ENCODE data around the gene NUDT16L1. TPM values are rescaled to one million over a fixed set of nuclear protein-coding genes. Genes with fewer than 3 reads are reported as not detected.

NUDT16L1 gene
- total and polyA plus RNA-seq, 7 experiments from 2014 or later: 42.8 to 133 (median 61.5) TPM

DNA sequence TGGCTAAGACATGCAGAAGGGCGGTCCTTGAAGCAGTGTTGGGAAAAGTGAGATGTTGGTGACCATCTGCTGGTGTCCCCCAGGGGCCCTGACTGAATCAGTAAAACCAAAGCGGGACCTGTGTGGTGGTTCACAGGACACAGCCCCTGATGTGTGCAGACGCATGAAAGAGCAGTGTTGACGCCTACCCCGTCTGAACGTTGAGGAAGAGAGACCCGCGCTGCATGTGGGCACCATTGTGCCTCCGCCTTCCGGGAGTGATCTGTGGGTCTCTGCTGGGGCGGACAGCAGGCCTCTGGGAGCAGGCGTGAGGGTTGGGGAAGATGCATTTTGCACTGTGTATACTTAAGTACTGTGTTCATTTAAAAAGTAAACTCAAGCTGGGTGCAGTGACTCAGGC is 37.1 kb upstream of the NUDT16L1 start:
- H3K27me3 Mint-ChIP-seq: no peaks in the 10 kb centered on the region
- ChIA-PET POLR2A (interaction anchor here (0.8 to 1.3 kb wide), 2 partner anchors 15 to 78 kb away, joined by 3 to 4 read pairs; partner anchors contain the start of gene DNAAF8), CTCF (no interaction called here)
- no peak overlapping the region for H3K4me3 Mint-ChIP-seq
- no peaks in the 10 kb centered on the region for H3K9me3 ChIP-seq (ENCODE audit: control insufficient read depth in 2 of 3, low read length in 3 of 3)
- peak overlapping the region in 3 of 9 donors; percentile 13 to 59 (median 43) for H3K27ac Mint-ChIP-seq
- H3K9me3 Mint-ChIP-seq: no peaks in the 10 kb centered on the region
- H3K27ac ChIP-seq (ENCODE audit: low read depth, low read length): no peak overlapping the region
- H3K36me3 ChIP-seq (ENCODE audit: control insufficient read depth in 2 of 3, insufficient read depth in 3 of 3, low read length in 3 of 3): peaks cover 0 to 61% (median 0%) of the 10 kb centered on the region in 3 experiments
- ATAC-seq: no peak
- H3K4me1 Mint-ChIP-seq: peaks cover 18 to 34% (median 26%) of the 10 kb centered on the region in 7 donors
- DNase-seq: no peak
- peaks cover 14 to 22% of the 10 kb centered on the region in 2 donors for H3K4me1 ChIP-seq (ENCODE audit: control insufficient read depth in 2 of 2, insufficient read depth in 2 of 2, low read length in 2 of 2)
- H3K4me3 ChIP-seq (ENCODE audit: low read length): no peak overlapping the region
- peaks cover 0 to 20% (median 0%) of the 10 kb centered on the region in 5 donors for H3K36me3 Mint-ChIP-seq
- H3K27me3 ChIP-seq (ENCODE audit: control insufficient read depth in 2 of 2, insufficient read depth in 2 of 2, low read length in 2 of 2): no peaks in the 10 kb centered on the region
- intact Hi-C loops (cut with micrococcal nuclease): no loop called here

DNA sequence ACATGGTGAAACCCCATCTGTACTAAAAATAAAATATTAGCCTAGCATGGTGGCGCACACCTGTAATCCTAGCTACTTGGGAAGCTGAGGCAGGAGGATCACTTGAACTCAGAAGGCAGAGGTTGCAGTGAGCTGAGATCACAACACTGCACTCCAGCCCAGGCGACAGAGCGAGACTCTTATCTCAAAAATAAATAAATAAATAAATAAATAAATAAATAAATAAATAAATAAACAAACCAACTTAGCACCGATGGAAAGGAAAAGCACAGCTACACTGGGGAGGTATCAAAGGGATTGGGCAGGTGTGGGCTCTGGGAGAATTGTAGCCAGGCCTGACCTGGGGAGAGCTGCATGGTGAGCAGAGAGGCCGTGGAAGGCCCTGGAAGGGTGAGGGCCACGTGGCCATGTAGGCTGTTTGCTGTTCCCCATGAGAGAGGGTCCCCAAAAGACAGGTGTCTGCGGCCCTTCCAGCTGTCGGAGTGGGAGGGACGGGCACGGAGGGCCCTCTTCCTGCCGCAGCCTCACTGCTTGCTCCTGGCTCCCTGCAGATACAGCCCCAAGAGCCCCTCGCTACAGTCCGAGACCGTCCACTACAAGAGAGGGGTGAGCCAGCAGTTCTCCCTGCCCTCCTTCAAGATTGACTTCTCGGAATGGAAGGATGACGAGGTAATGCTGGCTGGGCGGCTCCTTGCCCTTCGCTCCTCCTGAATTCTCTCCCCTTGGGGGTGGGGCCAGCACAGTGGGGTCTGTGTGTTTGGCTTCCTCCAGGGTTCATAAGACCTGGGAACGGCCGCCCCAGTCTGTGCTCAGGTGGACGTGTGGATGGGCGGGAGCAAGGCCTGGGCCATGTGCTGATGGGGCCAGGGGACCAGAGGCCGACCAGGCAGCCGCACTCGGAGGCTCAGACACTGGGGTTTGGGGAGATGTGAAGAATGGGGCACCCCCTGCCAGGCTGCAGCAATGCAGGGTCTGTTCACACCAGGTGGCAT is 36.4 kb upstream of the NUDT16L1 start:
- no peak overlapping the region for H3K27ac ChIP-seq (ENCODE audit: low read depth, low read length)
- intact Hi-C loops (cut with micrococcal nuclease): no loop called here
- POLR2A ChIA-PET: interaction anchor here (0.8 kb wide), 2 partner anchors 35 to 78 kb away, joined by 3 to 4 read pairs; partner anchors contain the start of gene DNAAF8
- Mint-ChIP-seq H3K36me3 (peaks cover 0 to 18% (median 0%) of the 10 kb centered on the region in 5 donors), H3K9me3 (no peaks in the 10 kb centered on the region), H3K4me3 (no peak overlapping the region), H3K4me1 (peaks cover 17 to 41% (median 34%) of the 10 kb centered on the region in 7 donors), H3K27me3 (no peaks in the 10 kb centered on the region), H3K27ac (peak overlapping the region in 4 of 9 donors; percentile 8 to 46 (median 21))
- H3K4me3 ChIP-seq (ENCODE audit: low read length): no peak overlapping the region
- CTCF ChIA-PET: interaction anchor here (0.7 kb wide), 1 partner anchor 39 kb away, joined by 7 read pairs; no protein-coding TSS in a partner anchor
- ATAC-seq (no peak), DNase-seq (no peak)
- H3K36me3 ChIP-seq (ENCODE audit: control insufficient read depth in 2 of 3, insufficient read depth in 3 of 3, low read length in 3 of 3): peaks cover 0 to 54% (median 0%) of the 10 kb centered on the region in 3 experiments
- H3K4me1 ChIP-seq (ENCODE audit: control insufficient read depth in 2 of 2, insufficient read depth in 2 of 2, low read length in 2 of 2): peaks cover 14 to 30% of the 10 kb centered on the region in 2 donors
- H3K9me3 ChIP-seq (ENCODE audit: control insufficient read depth in 2 of 3, low read length in 3 of 3): no peaks in the 10 kb centered on the region
- no peaks in the 10 kb centered on the region for H3K27me3 ChIP-seq (ENCODE audit: control insufficient read depth in 2 of 2, insufficient read depth in 2 of 2, low read length in 2 of 2)

DNA sequence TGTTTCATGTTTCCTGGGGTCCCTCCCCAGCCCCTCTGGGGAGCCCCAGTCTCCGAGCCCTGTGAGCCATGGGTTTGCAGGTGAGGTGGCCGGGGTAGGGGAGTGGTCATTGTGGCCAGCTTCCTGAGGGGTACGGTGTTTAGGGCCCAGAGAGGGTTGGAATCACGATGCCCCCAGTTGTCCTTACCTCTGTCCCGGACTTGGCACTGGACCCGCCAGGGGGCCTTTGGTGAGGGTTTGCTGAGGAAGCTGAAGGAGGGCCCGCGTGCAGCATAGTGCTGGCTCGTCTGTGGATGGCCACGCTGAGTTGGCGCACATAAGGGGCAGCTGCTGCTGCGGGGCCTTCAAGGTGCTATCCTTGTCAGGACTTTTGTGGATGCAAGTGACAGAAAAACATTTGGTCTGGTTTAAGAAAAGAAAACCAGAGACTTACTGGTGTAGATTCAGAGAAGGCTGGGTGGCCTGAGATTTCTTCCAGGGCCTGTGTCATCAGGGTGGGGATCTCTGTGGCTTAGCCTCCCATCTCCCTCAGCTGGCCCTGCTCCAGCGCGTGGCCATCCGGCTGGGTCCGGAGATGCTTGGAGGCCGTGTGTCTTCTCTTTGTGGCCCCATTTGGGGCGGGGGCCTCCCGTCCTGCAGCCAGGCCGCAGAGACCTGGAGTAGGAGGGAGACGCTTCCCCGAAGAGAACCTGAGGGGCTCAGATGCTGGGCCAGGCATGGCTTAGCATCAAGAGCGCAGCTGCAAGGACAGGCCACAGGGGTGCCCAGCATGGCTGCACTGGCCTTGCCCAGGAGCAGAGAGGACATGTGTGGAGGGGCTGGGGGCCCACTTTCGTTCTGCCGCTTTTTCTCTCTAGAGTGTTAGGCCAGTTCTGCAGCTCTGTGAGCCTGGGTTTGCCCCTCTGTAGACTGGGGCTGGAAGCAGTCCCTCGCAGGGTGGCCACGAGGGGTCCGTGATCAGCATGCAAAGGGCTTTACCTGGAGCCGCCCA is 33.7 kb upstream of the NUDT16L1 start:
- Histone ChIP-seq H3K4me3 (ENCODE audit: low read length) (no peak overlapping the region), H3K9me3 (ENCODE audit: control insufficient read depth in 2 of 3, low read length in 3 of 3) (no peaks in the 10 kb centered on the region), H3K36me3 (ENCODE audit: control insufficient read depth in 2 of 3, insufficient read depth in 3 of 3, low read length in 3 of 3) (peaks cover 0 to 30% (median 0%) of the 10 kb centered on the region in 3 experiments), H3K27ac (ENCODE audit: low read depth, low read length) (peak overlapping the region; percentile 74), H3K27me3 (ENCODE audit: control insufficient read depth in 2 of 2, insufficient read depth in 2 of 2, low read length in 2 of 2) (no peaks in the 10 kb centered on the region), H3K4me1 (ENCODE audit: control insufficient read depth in 2 of 2, insufficient read depth in 2 of 2, low read length in 2 of 2) (peaks cover 27 to 56% of the 10 kb centered on the region in 2 donors)
- intact Hi-C loops (cut with micrococcal nuclease): loop anchor here (2.0 to 5.0 kb wide), 3 partner anchors 17 to 73 kb away; partner anchors contain the start of genes ANKS3 (in 1 of the 2), DNAAF8 (in 1 of the 2) and NUDT16L1 (in 1 of the 2)
- H3K4me1 Mint-ChIP-seq: peaks cover 31 to 65% (median 59%) of the 10 kb centered on the region in 7 donors
- DNase-seq (no peak), ATAC-seq (no peak)
- no peaks in the 10 kb centered on the region for H3K9me3 Mint-ChIP-seq
- H3K27me3 Mint-ChIP-seq: no peaks in the 10 kb centered on the region
- POLR2A ChIA-PET: interaction anchor here (0.9 to 2.9 kb wide), 7 partner anchors 9 to 75 kb away, joined by 3 to 10 read pairs (median 5); partner anchors contain the start of genes ANKS3 and DNAAF8
- H3K36me3 Mint-ChIP-seq: peaks cover 0 to 21% (median 0%) of the 10 kb centered on the region in 5 donors
- CTCF ChIA-PET: interaction anchor here (0.6 to 1.3 kb wide), 4 partner anchors 9 to 153 kb away, joined by 3 to 6 read pairs (median 4); partner anchors contain the start of gene MGRN1
- peak overlapping the region; percentile 62 to 96 (median 92) for H3K27ac Mint-ChIP-seq
- H3K4me3 Mint-ChIP-seq: peak overlapping the region in 9 of 10 donors; percentile 29 to 66 (median 62)

- peak; percentile 60 for ATAC-seq
Observed at GRCh38 chr16:4660454-4661007, 32.8 kb upstream of the NUDT16L1 start.

DNA sequence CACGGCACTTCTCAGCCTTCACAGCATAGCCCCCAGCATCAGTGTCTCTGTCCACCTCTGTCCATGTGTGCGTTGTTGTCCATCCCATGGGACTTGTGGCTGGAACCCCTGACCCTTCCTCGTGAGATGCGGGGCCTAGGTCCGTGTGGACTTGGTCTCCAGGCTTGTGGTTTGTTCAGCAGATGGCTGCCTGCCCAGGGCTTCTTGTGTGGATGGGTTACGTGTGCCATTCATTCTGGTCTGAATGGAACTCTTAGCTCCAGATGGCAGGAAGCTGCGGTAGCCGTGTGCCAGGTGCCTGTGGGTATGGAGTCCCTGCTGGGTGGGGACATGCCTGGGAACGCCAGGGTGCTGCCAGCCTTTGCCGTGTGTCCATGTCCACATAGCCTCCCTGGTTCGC is 31.7 kb upstream of the NUDT16L1 start:
- Mint-ChIP-seq H3K27me3 (no peaks in the 10 kb centered on the region), H3K4me1 (peaks cover 40 to 84% (median 68%) of the 10 kb centered on the region in 7 donors), H3K27ac (peak overlapping the region; percentile 88 to 96 (median 92)), H3K9me3 (no peaks in the 10 kb centered on the region), H3K4me3 (peak overlapping the region in 6 of 10 donors; percentile 53 to 75 (median 61)), H3K36me3 (peaks cover 0 to 15% (median 0%) of the 10 kb centered on the region in 5 donors)
- intact Hi-C loops (cut with micrococcal nuclease): loop anchor here (2.0 to 5.0 kb wide), 3 partner anchors 15 to 71 kb away; partner anchors contain the start of genes ANKS3 (in 1 of the 2), DNAAF8 (in 1 of the 2) and NUDT16L1 (in 1 of the 2)
- ATAC-seq (no peak), DNase-seq (peak in 1 of 9 donors; percentile 19)
- ChIA-PET CTCF (interaction anchor here (0.9 to 1.1 kb wide), 2 partner anchors 12 to 45 kb away, joined by 3 read pairs; no protein-coding TSS in a partner anchor), POLR2A (interaction anchor here (0.8 to 2.9 kb wide), 5 partner anchors 11 to 37 kb away, joined by 3 to 10 read pairs (median 5); partner anchors contain the start of genes MGRN1 and NUDT16L1)
- Histone ChIP-seq H3K4me1 (ENCODE audit: control insufficient read depth in 2 of 2, insufficient read depth in 2 of 2, low read length in 2 of 2) (peaks cover 41 to 76% of the 10 kb centered on the region in 2 donors), H3K9me3 (ENCODE audit: control insufficient read depth in 2 of 3, low read length in 3 of 3) (no peaks in the 10 kb centered on the region), H3K36me3 (ENCODE audit: control insufficient read depth in 2 of 3, insufficient read depth in 3 of 3, low read length in 3 of 3) (peaks cover 0 to 17% (median 0%) of the 10 kb centered on the region in 3 experiments), H3K27ac (ENCODE audit: low read depth, low read length) (peak overlapping the region; percentile 74), H3K27me3 (ENCODE audit: control insufficient read depth in 2 of 2, insufficient read depth in 2 of 2, low read length in 2 of 2) (no peaks in the 10 kb centered on the region), H3K4me3 (ENCODE audit: low read length) (no peak overlapping the region)

More at GRCh38 chr16:4660454-4661007, 32.8 kb upstream of the NUDT16L1 start:
- Mint-ChIP-seq H3K27me3 (no peaks in the 10 kb centered on the region), H3K36me3 (peaks cover 0 to 21% (median 0%) of the 10 kb centered on the region in 5 donors), H3K9me3 (no peaks in the 10 kb centered on the region), H3K4me1 (peaks cover 38 to 72% (median 64%) of the 10 kb centered on the region in 7 donors), H3K4me3 (peak overlapping the region in 9 of 10 donors; percentile 48 to 78 (median 62)), H3K27ac (peak overlapping the region; percentile 88 to 96 (median 92))
- H3K27me3 ChIP-seq (ENCODE audit: control insufficient read depth in 2 of 2, insufficient read depth in 2 of 2, low read length in 2 of 2): no peaks in the 10 kb centered on the region
- no peak overlapping the region for H3K4me3 ChIP-seq (ENCODE audit: low read length)
- intact Hi-C loops (cut with micrococcal nuclease): loop anchor here (2.0 to 5.0 kb wide), 3 partner anchors 16 to 72 kb away; partner anchors contain the start of genes ANKS3 (in 1 of the 2), DNAAF8 (in 1 of the 2) and NUDT16L1 (in 1 of the 2)
- H3K9me3 ChIP-seq (ENCODE audit: control insufficient read depth in 2 of 3, low read length in 3 of 3): no peaks in the 10 kb centered on the region
- ChIA-PET POLR2A (interaction anchor here (0.9 to 2.9 kb wide), 7 partner anchors 10 to 74 kb away, joined by 4 to 10 read pairs (median 5); partner anchors contain the start of genes ANKS3, DNAAF8 and NUDT16L1), CTCF (interaction anchor here (0.6 to 1.3 kb wide), 4 partner anchors 10 to 154 kb away, joined by 3 to 6 read pairs (median 4); partner anchors contain the start of gene MGRN1)
- peaks cover 34 to 65% of the 10 kb centered on the region in 2 donors for H3K4me1 ChIP-seq (ENCODE audit: control insufficient read depth in 2 of 2, insufficient read depth in 2 of 2, low read length in 2 of 2)
- peak in 8 of 9 donors; percentile 49 to 81 (median 73) for DNase-seq
- H3K36me3 ChIP-seq (ENCODE audit: control insufficient read depth in 2 of 3, insufficient read depth in 3 of 3, low read length in 3 of 3): peaks cover 0 to 22% (median 0%) of the 10 kb centered on the region in 3 experiments
- peak overlapping the region; percentile 74 for H3K27ac ChIP-seq (ENCODE audit: low read depth, low read length)
